Measurements from ENCODE around the gene THUMPD3. TPM values are rescaled to one million over a fixed set of nuclear protein-coding genes. Genes with fewer than 3 reads are reported as not detected.

The THUMPD3 gene
- total and polyA plus RNA-seq, 9 of the 15 experiments (the other 6 are each of a cell fraction or from before 2014, with no cell fraction given) = 58.3 to 132 (median 113) TPM

DNA sequence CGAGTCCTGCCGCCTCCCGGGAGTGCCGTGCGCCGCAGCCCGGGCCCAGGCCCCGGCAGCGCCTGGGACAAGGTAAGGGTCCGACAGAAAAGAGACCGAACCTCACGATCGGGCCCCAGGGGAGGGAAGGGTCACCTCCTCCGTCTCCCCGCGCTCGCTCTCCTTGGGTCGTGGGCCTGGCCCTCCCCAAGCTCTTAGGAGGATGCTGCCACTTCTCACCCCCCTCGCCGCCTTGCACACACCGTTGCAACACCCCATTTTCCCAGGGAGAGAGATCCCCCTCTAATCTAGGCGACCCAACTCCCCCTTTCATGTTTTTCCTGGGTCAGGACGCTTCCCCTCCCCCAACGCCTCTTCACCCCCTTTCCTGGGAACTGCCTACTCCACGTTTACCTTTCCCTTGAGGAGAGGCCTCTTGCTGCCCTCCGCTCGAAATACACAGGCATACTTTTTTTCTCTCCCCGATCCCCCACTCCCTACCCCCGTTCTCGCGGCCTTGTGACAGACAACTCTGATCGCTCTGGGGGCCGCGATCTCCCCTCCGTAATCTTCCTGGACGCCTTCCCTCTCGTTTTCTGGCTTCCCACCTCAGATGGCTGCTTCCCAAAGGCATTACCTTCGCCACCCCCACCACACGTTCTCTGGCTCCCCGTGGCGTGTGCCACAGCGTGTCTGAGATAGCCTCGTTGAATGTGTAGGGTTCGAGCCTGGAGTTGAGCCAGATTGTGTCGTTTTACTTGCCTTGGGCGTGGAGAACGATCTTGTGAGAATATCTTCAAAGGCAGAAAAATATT lies 35.2 kb downstream of the THUMPD3 start (continued):
- TF ChIP-seq BRD9 (IDR thresholded peaks at IDR 0.05; ENCODE audit: low read depth, partially characterized antibody) (peak; percentile 77), HDAC1 (IDR thresholded peaks at IDR 0.05) (peak in 1 of 2 experiments; percentile 74; a peak in 1 of 4 replicates), FOXP1 (CRISPR knock-in tag; IDR thresholded peaks at IDR 0.05) (no peak; the same call in none of the 2 replicates), MTA3 (IDR thresholded peaks at IDR 0.05; ENCODE audit: borderline replicate concordance) (0 out of 2 replicates have a peak, but pooled peaks have one; percentile 11), SAP30 (IDR thresholded peaks at IDR 0.05; ENCODE audit: borderline replicate concordance, insufficient read depth, low read depth, low read length, poor library complexity, severe bottlenecking) (peak; percentile 54), MAZ (CRISPR knock-in tag; conservative IDR thresholded peaks at IDR 0.05 in 1 of 2, IDR thresholded peaks at IDR 0.05 in 1 of 2) (peak in 1 of 2 experiments; percentile 67; a peak in 1 of 4 replicates), HDAC2 (IDR thresholded peaks at IDR 0.05) (no peak), COPS2 (conservative IDR thresholded peaks at IDR 0.05) (no peak), ARID2 (IDR thresholded peaks at IDR 0.05) (peak; percentile 45; the same call in 1 of the 2 replicates), CHD1 (IDR thresholded peaks at IDR 0.05; ENCODE audit: low read length) (peak; percentile 96), MIER1 (IDR thresholded peaks at IDR 0.05; ENCODE audit: low read depth) (no peak), ZBTB1 (CRISPR knock-in tag; IDR thresholded peaks at IDR 0.05; ENCODE audit: borderline replicate concordance, low read depth) (no peak; the same call in 1 of the 2 replicates), ATF7 (IDR thresholded peaks at IDR 0.05) (no peak), BDP1 (IDR thresholded peaks at IDR 0.05; ENCODE audit: insufficient read depth, insufficient read length) (no peak), OTX1 (CRISPR knock-in tag; IDR thresholded peaks at IDR 0.05) (0 out of 2 replicates have a peak, but pooled peaks have one; percentile 45), EGR1 (conservative IDR thresholded peaks at IDR 0.05) (no peak)
- TF ChIP-seq, protein P1, sequence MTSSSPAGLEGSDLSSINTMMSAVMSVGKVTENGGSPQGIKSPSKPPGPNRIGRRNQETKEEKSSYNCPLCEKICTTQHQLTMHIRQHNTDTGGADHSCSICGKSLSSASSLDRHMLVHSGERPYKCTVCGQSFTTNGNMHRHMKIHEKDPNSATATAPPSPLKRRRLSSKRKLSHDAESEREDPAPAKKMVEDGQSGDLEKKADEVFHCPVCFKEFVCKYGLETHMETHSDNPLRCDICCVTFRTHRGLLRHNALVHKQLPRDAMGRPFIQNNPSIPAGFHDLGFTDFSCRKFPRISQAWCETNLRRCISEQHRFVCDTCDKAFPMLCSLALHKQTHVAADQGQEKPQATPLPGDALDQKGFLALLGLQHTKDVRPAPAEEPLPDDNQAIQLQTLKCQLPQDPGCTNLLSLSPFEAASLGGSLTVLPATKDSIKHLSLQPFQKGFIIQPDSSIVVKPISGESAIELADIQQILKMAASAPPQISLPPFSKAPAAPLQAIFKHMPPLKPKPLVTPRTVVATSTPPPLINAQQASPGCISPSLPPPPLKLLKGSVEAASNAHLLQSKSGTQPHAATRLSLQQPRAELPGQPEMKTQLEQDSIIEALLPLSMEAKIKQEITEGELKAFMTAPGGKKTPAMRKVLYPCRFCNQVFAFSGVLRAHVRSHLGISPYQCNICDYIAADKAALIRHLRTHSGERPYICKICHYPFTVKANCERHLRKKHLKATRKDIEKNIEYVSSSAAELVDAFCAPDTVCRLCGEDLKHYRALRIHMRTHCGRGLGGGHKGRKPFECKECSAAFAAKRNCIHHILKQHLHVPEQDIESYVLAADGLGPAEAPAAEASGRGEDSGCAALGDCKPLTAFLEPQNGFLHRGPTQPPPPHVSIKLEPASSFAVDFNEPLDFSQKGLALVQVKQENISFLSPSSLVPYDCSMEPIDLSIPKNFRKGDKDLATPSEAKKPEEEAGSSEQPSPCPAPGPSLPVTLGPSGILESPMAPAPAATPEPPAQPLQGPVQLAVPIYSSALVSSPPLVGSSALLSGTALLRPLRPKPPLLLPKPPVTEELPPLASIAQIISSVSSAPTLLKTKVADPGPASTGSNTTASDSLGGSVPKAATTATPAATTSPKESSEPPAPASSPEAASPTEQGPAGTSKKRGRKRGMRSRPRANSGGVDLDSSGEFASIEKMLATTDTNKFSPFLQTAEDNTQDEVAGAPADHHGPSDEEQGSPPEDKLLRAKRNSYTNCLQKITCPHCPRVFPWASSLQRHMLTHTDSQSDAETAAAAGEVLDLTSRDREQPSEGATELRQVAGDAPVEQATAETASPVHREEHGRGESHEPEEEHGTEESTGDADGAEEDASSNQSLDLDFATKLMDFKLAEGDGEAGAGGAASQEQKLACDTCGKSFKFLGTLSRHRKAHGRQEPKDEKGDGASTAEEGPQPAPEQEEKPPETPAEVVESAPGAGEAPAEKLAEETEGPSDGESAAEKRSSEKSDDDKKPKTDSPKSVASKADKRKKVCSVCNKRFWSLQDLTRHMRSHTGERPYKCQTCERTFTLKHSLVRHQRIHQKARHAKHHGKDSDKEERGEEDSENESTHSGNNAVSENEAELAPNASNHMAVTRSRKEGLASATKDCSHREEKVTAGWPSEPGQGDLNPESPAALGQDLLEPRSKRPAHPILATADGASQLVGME (CRISPR knock-in tag; IDR thresholded peaks at IDR 0.05) = peak; percentile 84; the same call in 1 of the 2 replicates
- TF ChIP-seq, protein P2, sequence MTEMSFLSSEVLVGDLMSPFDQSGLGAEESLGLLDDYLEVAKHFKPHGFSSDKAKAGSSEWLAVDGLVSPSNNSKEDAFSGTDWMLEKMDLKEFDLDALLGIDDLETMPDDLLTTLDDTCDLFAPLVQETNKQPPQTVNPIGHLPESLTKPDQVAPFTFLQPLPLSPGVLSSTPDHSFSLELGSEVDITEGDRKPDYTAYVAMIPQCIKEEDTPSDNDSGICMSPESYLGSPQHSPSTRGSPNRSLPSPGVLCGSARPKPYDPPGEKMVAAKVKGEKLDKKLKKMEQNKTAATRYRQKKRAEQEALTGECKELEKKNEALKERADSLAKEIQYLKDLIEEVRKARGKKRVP (CRISPR knock-in tag; IDR thresholded peaks at IDR 0.05) = peak; percentile 29; the same call in 1 of the 2 replicates
- TF ChIP-seq, protein P3, sequence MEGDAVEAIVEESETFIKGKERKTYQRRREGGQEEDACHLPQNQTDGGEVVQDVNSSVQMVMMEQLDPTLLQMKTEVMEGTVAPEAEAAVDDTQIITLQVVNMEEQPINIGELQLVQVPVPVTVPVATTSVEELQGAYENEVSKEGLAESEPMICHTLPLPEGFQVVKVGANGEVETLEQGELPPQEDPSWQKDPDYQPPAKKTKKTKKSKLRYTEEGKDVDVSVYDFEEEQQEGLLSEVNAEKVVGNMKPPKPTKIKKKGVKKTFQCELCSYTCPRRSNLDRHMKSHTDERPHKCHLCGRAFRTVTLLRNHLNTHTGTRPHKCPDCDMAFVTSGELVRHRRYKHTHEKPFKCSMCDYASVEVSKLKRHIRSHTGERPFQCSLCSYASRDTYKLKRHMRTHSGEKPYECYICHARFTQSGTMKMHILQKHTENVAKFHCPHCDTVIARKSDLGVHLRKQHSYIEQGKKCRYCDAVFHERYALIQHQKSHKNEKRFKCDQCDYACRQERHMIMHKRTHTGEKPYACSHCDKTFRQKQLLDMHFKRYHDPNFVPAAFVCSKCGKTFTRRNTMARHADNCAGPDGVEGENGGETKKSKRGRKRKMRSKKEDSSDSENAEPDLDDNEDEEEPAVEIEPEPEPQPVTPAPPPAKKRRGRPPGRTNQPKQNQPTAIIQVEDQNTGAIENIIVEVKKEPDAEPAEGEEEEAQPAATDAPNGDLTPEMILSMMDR (IDR thresholded peaks at IDR 0.05 in 2 of 3, conservative IDR thresholded peaks at IDR 0.05 in 1 of 3; ENCODE audit: insufficient read depth in 2 of 3, low read depth in 1 of 3, low read length in 3 of 3) = 0 out of 6 replicates have a peak, but pooled peaks of 1 of the 3 experiments have one; percentile 1
